ENCODE results near the gene ACSL3. TPM values are rescaled to one million over a fixed set of nuclear protein-coding genes. Genes with fewer than 3 reads are reported as not detected.

Gene ACSL3
- total RNA-seq, 1 experiment from 2014 or later, result 181 TPM

DNA sequence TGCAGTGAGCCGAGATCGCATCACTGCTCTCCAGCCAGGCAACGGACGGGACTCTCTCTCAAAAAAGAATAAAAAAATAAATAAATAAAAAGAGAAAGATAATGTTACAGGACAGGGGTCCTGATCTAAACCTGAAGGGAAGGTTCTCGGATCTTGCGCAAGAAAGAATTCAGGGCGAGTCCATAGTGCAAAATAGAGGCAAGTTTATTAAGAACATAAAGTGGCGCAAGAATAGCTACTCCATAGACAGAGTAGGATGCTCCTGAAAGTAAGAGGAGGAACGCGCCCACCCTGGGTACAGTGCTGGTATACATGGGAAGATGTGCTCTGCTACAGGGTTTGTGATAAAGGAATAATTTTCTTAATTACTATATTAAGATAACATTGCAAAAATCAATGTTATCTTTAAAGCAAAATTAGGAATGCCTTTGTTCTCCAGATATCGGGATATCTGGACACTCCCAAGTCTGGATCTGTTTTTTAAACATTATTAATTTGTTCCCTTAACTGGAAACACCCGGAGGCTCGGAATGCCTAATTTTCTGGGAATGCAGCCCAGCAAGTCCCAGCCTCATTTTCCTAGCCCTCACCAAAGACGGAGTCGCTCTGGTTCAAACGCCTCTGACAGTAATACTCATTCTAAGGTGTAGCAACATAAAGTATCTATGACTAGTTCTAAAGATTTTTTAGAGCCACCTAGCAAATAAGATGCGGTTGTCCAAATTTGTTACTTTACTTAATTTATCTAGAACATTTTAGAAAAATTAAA is 38.8 kb downstream of the ACSL3 start:
- peak; percentile 57 to 71 for DNase-seq
- Histone ChIP-seq H3K4me1 (peaks cover 52% of the 10 kb centered on the region), H3K4me3 (ENCODE audit: low read depth, low read length) (no peak overlapping the region), H3K9me3 (no peaks in the 10 kb centered on the region), H3K27me3 (replicated peaks; ENCODE audit: control insufficient read depth, insufficient read depth, low read length) (no peaks in the 10 kb centered on the region), H3K36me3 (ENCODE audit: control insufficient read depth, insufficient read depth, low read length) (peaks cover 3% of the 10 kb centered on the region; the same call in 1 of the 2 replicates)
- Mint-ChIP-seq H3K4me1 (ENCODE audit: low read depth, unreplicated experiment) (peaks cover 65% of the 10 kb centered on the region), H3K4me3 (ENCODE audit: unreplicated experiment) (peak overlapping the region; percentile 47), H3K27ac (ENCODE audit: unreplicated experiment) (peak overlapping the region; percentile 81), H3K36me3 (ENCODE audit: insufficient read depth, unreplicated experiment) (peaks cover 49% of the 10 kb centered on the region), H3K9me3 (ENCODE audit: unreplicated experiment) (peaks cover 9% of the 10 kb centered on the region), H3K27me3 (ENCODE audit: insufficient read depth, unreplicated experiment) (no peaks in the 10 kb centered on the region)
- intact Hi-C loops (cut with micrococcal nuclease; ENCODE audit: unreplicated experiment), result loop anchor here (1.0 kb wide), 1 partner anchor 103 kb away; no protein-coding TSS in a partner anchor
- CTCF ChIA-PET, result interaction anchor here (1.4 to 2.2 kb wide), 3 partner anchors 102 to 209 kb away, joined by 5 to 9 read pairs (median 8); no protein-coding TSS in a partner anchor
- POLR2A ChIA-PET, result no interaction called here
- no TSS peak for BruUV-seq (replicated peaks)
- no peak for TF ChIP-seq CTCF (IDR thresholded peaks at IDR 0.05; ENCODE audit: insufficient read depth in 1 of 2, low read depth in 1 of 2, low read length in 1 of 2, severe bottlenecking in 1 of 2, unreplicated experiment in 1 of 2)

DNA sequence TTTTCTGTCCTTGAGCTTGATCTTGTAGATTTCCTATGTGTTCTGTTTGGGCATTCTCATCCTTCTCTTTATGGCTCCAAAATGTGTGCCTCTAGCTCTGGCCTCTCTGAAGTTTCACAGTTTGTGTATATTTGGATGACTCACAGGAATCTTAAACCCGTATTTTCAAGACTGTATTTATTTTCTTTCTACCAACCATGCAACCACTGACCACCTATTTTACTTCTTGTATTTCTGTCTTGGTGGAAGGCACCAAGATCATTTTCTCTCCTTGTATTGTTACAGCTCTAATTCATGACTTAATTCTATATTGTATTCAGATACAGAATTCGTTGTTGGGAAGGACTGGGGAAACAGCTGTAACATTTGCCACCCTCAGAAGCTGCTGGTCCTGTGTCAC is 39.5 kb downstream of the ACSL3 start:
- peaks cover 57% of the 10 kb centered on the region for H3K4me1 Mint-ChIP-seq (ENCODE audit: low read depth, unreplicated experiment)

More for the DNA sequence above, 39.5 kb downstream of the ACSL3 start:
- Histone ChIP-seq H3K9me3 (no peaks in the 10 kb centered on the region), H3K4me3 (ENCODE audit: low read depth, low read length) (no peak overlapping the region), H3K27me3 (replicated peaks; ENCODE audit: control insufficient read depth, insufficient read depth, low read length) (no peaks in the 10 kb centered on the region), H3K4me1 (peaks cover 45% of the 10 kb centered on the region), H3K36me3 (ENCODE audit: control insufficient read depth, insufficient read depth, low read length) (peaks cover 3% of the 10 kb centered on the region; the same call in 1 of the 2 replicates)
- ChIA-PET POLR2A (no interaction called here), CTCF (interaction anchor here (1.4 to 2.2 kb wide), 3 partner anchors 103 to 210 kb away, joined by 5 to 9 read pairs (median 8); no protein-coding TSS in a partner anchor)
- BruUV-seq (replicated peaks), result no TSS peak
- intact Hi-C loops (cut with micrococcal nuclease; ENCODE audit: unreplicated experiment), result no loop called here
- Mint-ChIP-seq H3K4me3 (ENCODE audit: unreplicated experiment) (peak overlapping the region; percentile 47), H3K9me3 (ENCODE audit: unreplicated experiment) (peaks cover 9% of the 10 kb centered on the region), H3K27me3 (ENCODE audit: insufficient read depth, unreplicated experiment) (no peaks in the 10 kb centered on the region), H3K27ac (ENCODE audit: unreplicated experiment) (peak overlapping the region; percentile 81), H3K36me3 (ENCODE audit: insufficient read depth, unreplicated experiment) (peaks cover 56% of the 10 kb centered on the region)
- DNase-seq, result no peak
- TF ChIP-seq CTCF (IDR thresholded peaks at IDR 0.05; ENCODE audit: insufficient read depth in 1 of 2, low read depth in 1 of 2, low read length in 1 of 2, severe bottlenecking in 1 of 2, unreplicated experiment in 1 of 2), result no peak

All from Caco-2 (cell line).